Liver (tissue), 9 donors: ENCODE data around the gene SULT1C4. TPM values are rescaled to one million over a fixed set of nuclear protein-coding genes. Genes with fewer than 3 reads are reported as not detected.

Experiments used
- DNase-seq: peaks from one replicate; pipeline ENCODE4 v3.0.0-alpha.2; 2017; ENCODE audit warnings: low spot score
- H3K27ac ChIP-seq, 2 donors: one replicate each; pipeline ENCODE4 v1.7.0; 2013; ENCODE audit warnings: inconsistent platforms in 2 of 2, low read length in 2 of 2, control low read depth in 1 of 2, low read depth in 1 of 2, mild to moderate bottlenecking in 1 of 2
- H3K27me3 ChIP-seq, 4 donors: one replicate each; pipeline versions ENCODE4 v1.6.1 to v1.7.0; 2013; ENCODE audit warnings: low read length in 3 of 4, inconsistent platforms in 1 of 4, mild to moderate bottlenecking in 1 of 4, moderate library complexity in 1 of 4; ENCODE audit not compliant: control insufficient read depth in 4 of 4, insufficient read depth in 4 of 4
- H3K36me3 ChIP-seq, 4 donors: one replicate each; pipeline versions ENCODE4 v1.6.1 to v1.7.0; 2013; ENCODE audit warnings: low read length in 3 of 4, mild to moderate bottlenecking in 3 of 4, low read depth in 1 of 4, moderate library complexity in 1 of 4; ENCODE audit not compliant: control insufficient read depth in 4 of 4, insufficient read depth in 3 of 4
- H3K4me1 ChIP-seq, 4 donors: one replicate each; pipeline versions ENCODE4 v1.6.1 to v1.7.0; 2013; ENCODE audit warnings: low read length in 3 of 4, mild to moderate bottlenecking in 3 of 4, moderate library complexity in 1 of 4; ENCODE audit not compliant: control insufficient read depth in 4 of 4, insufficient read depth in 4 of 4
- H3K4me3 ChIP-seq, 3 donors: one replicate each; pipeline versions ENCODE4 v1.6.1 to v1.7.0; 2013; ENCODE audit warnings: low read length in 3 of 3, control low read depth in 1 of 3, low read depth in 1 of 3, mild to moderate bottlenecking in 1 of 3
- H3K9ac ChIP-seq, 2 donors: one replicate each; pipeline ENCODE4 v1.7.0; 2013; ENCODE audit warnings: low read length in 2 of 2, mild to moderate bottlenecking in 2 of 2, moderate library complexity in 2 of 2, control low read depth in 1 of 2, low read depth in 1 of 2
- H3K9me3 ChIP-seq, 4 donors: one replicate each; pipeline versions ENCODE4 v1.6.1 to v1.7.0; 2013; ENCODE audit warnings: low read length in 3 of 4; ENCODE audit not compliant: control insufficient read depth in 4 of 4
- ATF3 ChIP-seq: IDR thresholded peaks from 2 replicates; pipeline ENCODE4 v1.6.1; 2016; ENCODE audit warnings: antibody characterized with exemption
- CTCF ChIP-seq: fragments of 150-350 bp; IDR thresholded peaks from 2 replicates; pipeline ENCODE4 v1.5.1; 2017; ENCODE audit warnings: improper control_type of control experiment, low read depth, low read length; ENCODE audit not compliant: missing input control
- EGR1 ChIP-seq, 2 donors: IDR thresholded peaks; 2 replicates each; pipeline ENCODE4 v1.6.1; 2016 to 2018; ENCODE audit warnings: antibody characterized with exemption in 2 of 2, low read depth in 2 of 2
- FOXA1 ChIP-seq: IDR thresholded peaks from 2 replicates; pipeline ENCODE4 v1.6.1; 2016; ENCODE audit warnings: antibody characterized with exemption
- FOXA2 ChIP-seq: IDR thresholded peaks from 2 replicates; pipeline ENCODE4 v1.6.1; 2016; ENCODE audit warnings: antibody characterized with exemption
- GABPA ChIP-seq, 2 donors: IDR thresholded peaks in 1 of 2; conservative IDR thresholded peaks in 1 of 2; 2 replicates each; pipeline ENCODE4 v1.6.1; 2016; ENCODE audit warnings: antibody characterized with exemption in 2 of 2, mild to moderate bottlenecking in 1 of 2, moderate library complexity in 1 of 2
- HNF4A ChIP-seq, 2 donors: conservative IDR thresholded peaks; 2 replicates each; pipeline ENCODE4 v1.6.1; 2016; ENCODE audit warnings: antibody characterized with exemption in 2 of 2, mild to moderate bottlenecking in 2 of 2
- HNF4G ChIP-seq: IDR thresholded peaks from 2 replicates; pipeline ENCODE4 v1.6.1; 2016; ENCODE audit warnings: antibody characterized with exemption
- MAX ChIP-seq: IDR thresholded peaks from 2 replicates; pipeline ENCODE4 v1.6.1; 2016; ENCODE audit warnings: antibody characterized with exemption
- NR2F2 ChIP-seq: IDR thresholded peaks from 2 replicates; pipeline ENCODE4 v1.6.1; 2016; ENCODE audit warnings: antibody characterized with exemption
- REST ChIP-seq: IDR thresholded peaks from 2 replicates; pipeline ENCODE4 v1.6.1; 2016; ENCODE audit warnings: antibody characterized with exemption, mild to moderate bottlenecking
- RXRA ChIP-seq, 2 donors: IDR thresholded peaks; 2 replicates each; pipeline ENCODE4 v1.6.1; 2017 to 2018; ENCODE audit warnings: antibody characterized with exemption in 2 of 2, mild to moderate bottlenecking in 1 of 2
- SP1 ChIP-seq: IDR thresholded peaks from 2 replicates; pipeline ENCODE4 v1.6.1; 2018; ENCODE audit warnings: antibody characterized with exemption, mild to moderate bottlenecking
- TAF1 ChIP-seq: conservative IDR thresholded peaks from 2 replicates; pipeline ENCODE4 v1.6.1; 2016; ENCODE audit warnings: antibody characterized with exemption, mild to moderate bottlenecking
- YY1 ChIP-seq: IDR thresholded peaks from 2 replicates; pipeline ENCODE4 v1.6.1; 2016; ENCODE audit warnings: antibody characterized with exemption, mild to moderate bottlenecking
- ZBTB33 ChIP-seq: IDR thresholded peaks from 2 replicates; pipeline ENCODE4 v1.6.1; 2016; ENCODE audit warnings: antibody characterized with exemption
- WGBS: extraction: QIAGEN DNeasy Blood & Tissue Kit; methylation state at CpG from one replicate; pipeline ENCODE4 v1.1.7; 2013; 5-methylcytosine and 5-hydroxymethylcytosine counted together
- polyA plus RNA-seq, 2 donors: library from polyadenylated mRNA; stranded (reverse) in 1 of 2; unstranded in 1 of 2; fragments of 200-250 nt in 1 of 2; fragments of >200 nt in 1 of 2; fragmentation: Nextera tagmentation in 1 of 2; extraction: Ambion mirVana in 1 of 2; gene quantifications; one replicate each; pipeline versions ENCODE4 v1.2.1 to v1.2.3, GENCODE V29; 2013 to 2015
- total RNA-seq, 2 donors: library from RNA; depleted of rRNA; stranded (reverse); fragments of >200 nt; gene quantifications; one replicate each; pipeline ENCODE4 v1.2.3, GENCODE V29; 2014
- donor health status: healthy.
- donor health status: healthy.
- donor health status: healthy.
- donor health status: healthy.
- donor health status: healthy.

Gene SULT1C4
- 10 to 100 TPM in 1 of 2 donors, 1 to 10 TPM in 1; 1.6 to 12.8 TPM for total RNA-seq
- polyA plus RNA-seq, result 1 to 10 TPM; 1.0 TPM

GRCh38 chr2:108377815-108378630 is at the start of gene SULT1C4:
Gene SULT1C4 (plus strand): TSS chr2:108377954. CDS start chr2:108378338, 384 bp downstream.
- Histone ChIP-seq H3K27ac (peak within 1 kb of the TSS; percentile 52 to 56), H3K4me3 (peak within 1 kb of the TSS in 2 of 3 donors; percentile 22 to 31), H3K9ac (peak within 1 kb of the TSS; percentile 23 to 74), H3K27me3 (no peaks in the 10 kb centered on the region), H3K4me1 (no peaks in the 10 kb centered on the region), H3K36me3 (no peaks in the 10 kb centered on the region), H3K9me3 (no peaks in the 10 kb centered on the region)
- WGBS, result 34% methylated on average over 13 of the region's 13 CpGs
- peak; percentile 75 for DNase-seq
- no peak for TF ChIP-seq HNF4A (conservative IDR thresholded peaks at IDR 0.05)
- TF ChIP-seq REST, result no peak
- no peak for TF ChIP-seq YY1
- TF ChIP-seq ATF3, result no peak
- no peak for TF ChIP-seq CTCF

GRCh38 chr2:108329771-108330170 is 48.0 kb upstream of the SULT1C4 start:
- no peaks in the 10 kb centered on the region for H3K9me3 ChIP-seq
- WGBS, result 95% methylated on average over 2 of the region's 2 CpGs
- H3K36me3 ChIP-seq, result no peaks in the 10 kb centered on the region
- no peak for DNase-seq
- no peak overlapping the region for H3K4me3 ChIP-seq
- no peak overlapping the region for H3K27ac ChIP-seq
- H3K27me3 ChIP-seq, result no peaks in the 10 kb centered on the region
- no peak overlapping the region for H3K9ac ChIP-seq
- H3K4me1 ChIP-seq, result no peaks in the 10 kb centered on the region
- TF ChIP-seq ZBTB33 (no peak), HNF4G (no peak), REST (no peak), GABPA (IDR thresholded peaks at IDR 0.05 in 1 of 2, conservative IDR thresholded peaks at IDR 0.05 in 1 of 2) (no peak), EGR1 (IDR thresholded peaks at IDR 0.05; ENCODE audit: low read depth in 2 of 2) (no peak), MAX (no peak), FOXA1 (no peak), TAF1 (no peak), CTCF (no peak), RXRA (IDR thresholded peaks at IDR 0.05) (no peak), YY1 (no peak), HNF4A (conservative IDR thresholded peaks at IDR 0.05) (no peak), NR2F2 (no peak), SP1 (no peak), FOXA2 (no peak)
